Measurements from ENCODE around the gene RAMACL. TPM values are rescaled to one million over a fixed set of nuclear protein-coding genes. Genes with fewer than 3 reads are reported as not detected.
"Not testable (repeated sequence)": the region's sequence is repeated elsewhere in the genome, so short reads cannot be mapped to it uniquely, and the experiment has no call there.

The RAMACL gene
- total RNA-seq, 1 donor from 2014 or later = 9.5 TPM

- H3K27ac Mint-ChIP-seq (ENCODE audit: unreplicated experiment) = peak overlapping the region; percentile 88
- H3K9me3 Mint-ChIP-seq (ENCODE audit: unreplicated experiment) = peaks cover 1% of the 10 kb centered on the region
- H3K4me1 Mint-ChIP-seq (ENCODE audit: low read depth, unreplicated experiment) = peaks cover 48% of the 10 kb centered on the region
- TF ChIP-seq, protein P1, sequence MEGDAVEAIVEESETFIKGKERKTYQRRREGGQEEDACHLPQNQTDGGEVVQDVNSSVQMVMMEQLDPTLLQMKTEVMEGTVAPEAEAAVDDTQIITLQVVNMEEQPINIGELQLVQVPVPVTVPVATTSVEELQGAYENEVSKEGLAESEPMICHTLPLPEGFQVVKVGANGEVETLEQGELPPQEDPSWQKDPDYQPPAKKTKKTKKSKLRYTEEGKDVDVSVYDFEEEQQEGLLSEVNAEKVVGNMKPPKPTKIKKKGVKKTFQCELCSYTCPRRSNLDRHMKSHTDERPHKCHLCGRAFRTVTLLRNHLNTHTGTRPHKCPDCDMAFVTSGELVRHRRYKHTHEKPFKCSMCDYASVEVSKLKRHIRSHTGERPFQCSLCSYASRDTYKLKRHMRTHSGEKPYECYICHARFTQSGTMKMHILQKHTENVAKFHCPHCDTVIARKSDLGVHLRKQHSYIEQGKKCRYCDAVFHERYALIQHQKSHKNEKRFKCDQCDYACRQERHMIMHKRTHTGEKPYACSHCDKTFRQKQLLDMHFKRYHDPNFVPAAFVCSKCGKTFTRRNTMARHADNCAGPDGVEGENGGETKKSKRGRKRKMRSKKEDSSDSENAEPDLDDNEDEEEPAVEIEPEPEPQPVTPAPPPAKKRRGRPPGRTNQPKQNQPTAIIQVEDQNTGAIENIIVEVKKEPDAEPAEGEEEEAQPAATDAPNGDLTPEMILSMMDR (IDR thresholded peaks at IDR 0.05; ENCODE audit: partially characterized antibody, unreplicated experiment) = no peak
- H3K36me3 Mint-ChIP-seq (ENCODE audit: unreplicated experiment) = no peaks in the 10 kb centered on the region
- DNase-seq = no peak
- H3K4me3 Mint-ChIP-seq (ENCODE audit: unreplicated experiment) = no peak overlapping the region
- H3K27me3 Mint-ChIP-seq (ENCODE audit: unreplicated experiment) = peaks cover 7% of the 10 kb centered on the region
These were observed 44.5 kb downstream of the RAMACL start for GRCh38 chr6:166541876-166542579.

DNA sequence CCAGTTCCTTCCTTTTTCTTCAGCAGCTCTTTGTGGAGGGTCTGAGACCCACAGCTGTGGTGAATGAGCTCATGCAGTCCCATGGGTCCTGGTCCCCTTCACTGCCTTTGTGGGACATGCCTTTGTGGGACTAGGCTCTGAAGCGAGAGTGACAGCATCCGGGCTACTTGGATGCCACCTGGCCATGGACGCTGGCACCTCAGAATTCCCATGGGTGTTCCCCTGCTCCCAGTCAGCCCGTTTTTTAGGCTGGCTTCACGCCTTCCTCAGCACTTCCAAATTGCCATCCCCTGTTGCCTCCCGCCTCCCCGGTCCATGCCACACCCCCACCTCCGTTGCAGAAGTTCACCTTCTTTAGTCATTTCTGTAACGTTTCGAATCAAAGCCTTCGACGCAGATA lies 45.1 kb downstream of the RAMACL start:
- H3K27ac Mint-ChIP-seq (ENCODE audit: unreplicated experiment) = peak overlapping the region; percentile 88
- DNase-seq = peak; percentile 34
- TF ChIP-seq, protein P1 (IDR thresholded peaks at IDR 0.05; ENCODE audit: partially characterized antibody, unreplicated experiment) = no peak
- peaks cover 48% of the 10 kb centered on the region for H3K4me1 Mint-ChIP-seq (ENCODE audit: low read depth, unreplicated experiment)
- peaks cover 7% of the 10 kb centered on the region for H3K27me3 Mint-ChIP-seq (ENCODE audit: unreplicated experiment)
- no peaks in the 10 kb centered on the region for H3K36me3 Mint-ChIP-seq (ENCODE audit: unreplicated experiment)
- peaks cover 1% of the 10 kb centered on the region for H3K9me3 Mint-ChIP-seq (ENCODE audit: unreplicated experiment)
- H3K4me3 Mint-ChIP-seq (ENCODE audit: unreplicated experiment) = peak overlapping the region; percentile 67

DNA sequence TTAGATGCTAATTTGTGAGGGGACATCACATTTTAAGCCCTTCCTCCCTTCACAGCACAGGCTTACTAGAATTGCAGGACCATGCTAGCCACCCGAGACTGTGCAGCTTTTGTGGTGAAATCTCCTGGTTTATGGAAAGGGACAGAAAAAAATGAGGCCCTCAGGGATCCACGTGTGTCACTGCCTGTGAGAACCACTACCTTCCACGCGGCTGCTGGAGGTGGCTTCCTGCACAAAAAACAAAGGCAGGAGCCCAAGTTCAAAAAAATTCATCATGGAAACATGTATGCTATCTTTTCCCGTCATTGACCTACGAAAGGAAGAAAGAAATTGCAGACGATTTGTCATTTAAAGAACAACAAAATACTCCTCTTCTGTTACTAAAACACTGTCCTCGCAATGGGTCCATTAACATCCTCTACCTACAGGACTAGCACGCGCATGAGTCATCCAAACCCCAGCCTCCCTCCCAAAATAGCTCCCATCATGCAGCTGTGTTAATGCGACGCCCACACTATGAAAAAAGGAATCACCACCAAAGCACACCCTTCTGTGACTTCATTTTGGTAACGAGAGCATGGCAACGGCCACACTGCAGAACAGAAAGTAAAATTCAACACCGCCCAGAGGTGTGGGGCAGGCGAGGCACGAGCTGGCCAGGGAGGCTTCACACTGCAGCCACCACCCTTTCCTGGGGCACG lies 45.7 kb downstream of the RAMACL start:
- DNase-seq = no peak
- TF ChIP-seq, protein P1 (IDR thresholded peaks at IDR 0.05; ENCODE audit: partially characterized antibody, unreplicated experiment) = no peak
- Mint-ChIP-seq H3K4me1 (ENCODE audit: low read depth, unreplicated experiment) (peaks cover 45% of the 10 kb centered on the region), H3K27ac (ENCODE audit: unreplicated experiment) (peak overlapping the region; percentile 88), H3K4me3 (ENCODE audit: unreplicated experiment) (peak overlapping the region; percentile 67), H3K9me3 (ENCODE audit: unreplicated experiment) (peaks cover 1% of the 10 kb centered on the region), H3K36me3 (ENCODE audit: unreplicated experiment) (no peaks in the 10 kb centered on the region), H3K27me3 (ENCODE audit: unreplicated experiment) (peaks cover 7% of the 10 kb centered on the region)

DNA sequence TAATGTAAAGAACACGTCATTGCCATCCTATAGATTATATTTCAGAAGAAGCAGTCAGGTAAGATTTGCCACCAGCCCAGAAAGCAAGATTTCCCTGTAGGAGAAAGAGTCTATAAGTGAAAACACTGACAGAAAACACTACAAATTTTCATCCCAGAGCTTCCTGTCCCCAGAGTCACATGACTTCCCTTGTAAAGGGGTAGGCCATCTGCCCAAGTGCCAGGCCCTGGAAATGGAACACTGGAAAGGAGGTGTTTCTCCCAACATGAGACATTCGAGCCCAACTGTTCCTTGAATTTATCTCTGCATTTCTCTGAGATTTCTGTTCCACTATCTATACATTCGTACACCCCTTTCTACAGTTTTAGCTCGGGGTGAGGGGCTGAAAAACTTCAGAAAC lies 46.9 kb downstream of the RAMACL start:
- Mint-ChIP-seq H3K36me3 (ENCODE audit: unreplicated experiment) (peaks cover 4% of the 10 kb centered on the region), H3K4me1 (ENCODE audit: low read depth, unreplicated experiment) (peaks cover 38% of the 10 kb centered on the region), H3K27ac (ENCODE audit: unreplicated experiment) (peak overlapping the region; percentile 23), H3K9me3 (ENCODE audit: unreplicated experiment) (peaks cover 1% of the 10 kb centered on the region), H3K4me3 (ENCODE audit: unreplicated experiment) (no peak overlapping the region), H3K27me3 (ENCODE audit: unreplicated experiment) (peaks cover 7% of the 10 kb centered on the region)
- DNase-seq = no peak
- TF ChIP-seq, protein P1 (IDR thresholded peaks at IDR 0.05; ENCODE audit: partially characterized antibody, unreplicated experiment) = no peak

DNA sequence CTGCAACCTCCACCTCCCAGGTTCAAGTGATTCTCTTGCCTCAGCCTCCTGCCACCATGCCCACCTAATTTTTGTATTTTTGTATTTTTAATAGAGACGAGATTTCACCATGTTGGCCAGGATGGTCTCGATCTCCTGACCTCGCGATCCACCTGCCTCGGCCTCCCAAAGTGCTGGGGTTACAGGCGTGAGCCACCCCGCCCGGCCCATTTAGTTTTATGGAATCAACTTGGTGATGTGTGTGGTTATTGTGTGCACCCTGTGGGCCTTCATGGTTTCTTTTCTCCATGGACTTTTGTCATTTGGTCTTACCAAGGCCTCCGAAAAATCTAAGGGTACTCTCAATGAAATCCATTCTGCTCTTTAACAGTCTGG lies 47.5 kb downstream of the RAMACL start:
- H3K36me3 Mint-ChIP-seq (ENCODE audit: unreplicated experiment); H3K27me3 Mint-ChIP-seq (ENCODE audit: unreplicated experiment); DNase-seq; H3K27ac Mint-ChIP-seq (ENCODE audit: unreplicated experiment); H3K9me3 Mint-ChIP-seq (ENCODE audit: unreplicated experiment); H3K4me3 Mint-ChIP-seq (ENCODE audit: unreplicated experiment): not testable (repeated sequence)
- peaks cover 33% of the 10 kb centered on the region for H3K4me1 Mint-ChIP-seq (ENCODE audit: low read depth, unreplicated experiment)
